ENCODE measurements around the gene LRRC59.
"Not testable (repeated sequence)": the region's sequence is repeated elsewhere in the genome, so short reads cannot be mapped to it uniquely, and the experiment has no call there.

Gene LRRC59

GRCh38 chr17:50424996-50425681 lies 27.8 kb upstream of the LRRC59 start:
- DNase-seq (ENCODE audit: low spot score): no peak

DNA sequence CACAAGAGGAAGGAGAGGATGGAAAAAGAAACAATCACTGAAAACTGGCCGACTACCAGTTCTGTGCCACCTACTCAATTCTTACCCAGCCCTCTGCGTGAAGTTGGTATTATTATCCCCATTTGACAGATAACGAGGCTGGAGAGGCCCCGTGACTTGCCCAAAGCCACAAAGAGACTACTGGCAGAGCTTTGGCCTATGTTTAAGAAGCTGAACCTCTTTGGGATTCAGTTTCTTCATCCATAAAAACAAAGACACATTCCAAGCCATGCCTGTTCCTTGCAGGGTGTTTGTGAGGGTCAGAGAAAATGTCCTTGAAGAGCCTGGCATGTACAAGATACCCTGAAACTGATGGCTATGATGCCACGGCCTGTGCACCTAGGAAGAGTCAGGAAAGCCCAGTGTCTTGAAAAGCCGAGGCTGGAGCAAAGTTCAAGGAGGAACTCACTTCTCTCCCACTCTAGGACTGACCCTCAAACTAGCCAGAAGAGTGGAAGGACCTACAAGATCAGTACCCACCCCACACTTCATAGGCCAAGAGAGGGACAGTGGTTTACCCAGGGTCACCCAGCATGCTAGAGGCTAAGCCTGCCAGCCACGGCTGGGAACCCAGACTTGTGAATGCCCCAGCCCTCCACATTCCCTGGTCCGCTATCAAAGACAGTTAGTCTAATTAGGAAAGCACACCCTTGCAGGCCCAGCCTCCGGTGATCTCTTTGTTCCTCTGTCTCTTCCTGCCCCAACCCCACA lies 27.1 kb upstream of the LRRC59 start:
- no peak for DNase-seq (ENCODE audit: low spot score)

DNA sequence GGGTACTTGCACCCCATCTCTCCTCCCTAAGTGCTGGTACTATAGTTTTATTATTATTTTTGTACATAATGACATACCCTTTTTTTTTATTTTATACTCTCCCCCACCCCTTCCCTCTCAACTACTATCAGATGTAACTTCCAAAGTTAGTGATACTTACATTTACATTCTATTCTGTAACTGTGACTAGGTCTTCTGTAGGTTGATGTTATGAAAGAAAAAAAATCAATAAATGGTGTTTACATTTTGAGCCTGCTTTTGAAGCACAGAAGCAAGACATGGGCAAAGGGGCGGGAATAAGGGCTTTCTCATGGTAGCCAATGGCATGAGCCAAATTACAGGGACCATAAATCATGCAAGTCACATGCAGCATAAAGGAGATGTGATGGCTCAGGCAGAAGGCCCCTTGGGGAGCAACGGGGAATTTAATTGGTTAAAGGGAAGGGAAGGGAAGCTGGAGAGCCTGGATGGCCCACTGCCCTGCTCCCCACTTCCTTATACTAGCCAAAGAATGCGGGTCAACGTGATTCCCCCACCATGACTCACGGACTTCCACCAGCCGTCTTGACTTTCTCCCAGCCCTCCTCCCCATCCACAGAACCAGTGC lies 26.3 kb upstream of the LRRC59 start:
- DNase-seq (ENCODE audit: low spot score): no peak

GRCh38 chr17:50422738-50423137 lies 25.4 kb upstream of the LRRC59 start:
- DNase-seq (ENCODE audit: low spot score): no peak

- no peak for DNase-seq (ENCODE audit: low spot score)
These were observed 24.2 kb upstream of the LRRC59 start for GRCh38 chr17:50421308-50422051.

- DNase-seq (ENCODE audit: low spot score): no peak
These were observed 23.2 kb upstream of the LRRC59 start for GRCh38 chr17:50420419-50421112.

DNA sequence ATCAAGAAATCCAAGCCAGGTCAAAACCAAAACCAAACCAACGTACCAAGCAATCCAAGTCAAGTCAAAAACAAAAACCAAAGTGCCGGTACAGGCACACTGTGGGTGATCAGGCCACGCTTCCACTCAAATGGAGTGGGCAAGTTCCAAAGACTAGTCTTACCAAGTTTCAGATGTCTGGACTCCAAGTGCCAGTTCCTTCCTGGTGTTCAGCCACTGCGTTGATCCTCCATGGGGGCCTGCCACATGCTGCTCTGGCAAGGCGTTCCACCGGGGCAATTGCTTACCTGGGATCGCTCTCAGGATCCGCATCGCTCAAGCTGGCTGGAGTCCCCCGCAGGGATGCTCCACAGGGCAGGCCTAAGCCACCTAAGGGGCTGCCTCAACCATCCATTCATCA lies 22.3 kb upstream of the LRRC59 start:
- DNase-seq (ENCODE audit: low spot score): not testable (repeated sequence)

DNA sequence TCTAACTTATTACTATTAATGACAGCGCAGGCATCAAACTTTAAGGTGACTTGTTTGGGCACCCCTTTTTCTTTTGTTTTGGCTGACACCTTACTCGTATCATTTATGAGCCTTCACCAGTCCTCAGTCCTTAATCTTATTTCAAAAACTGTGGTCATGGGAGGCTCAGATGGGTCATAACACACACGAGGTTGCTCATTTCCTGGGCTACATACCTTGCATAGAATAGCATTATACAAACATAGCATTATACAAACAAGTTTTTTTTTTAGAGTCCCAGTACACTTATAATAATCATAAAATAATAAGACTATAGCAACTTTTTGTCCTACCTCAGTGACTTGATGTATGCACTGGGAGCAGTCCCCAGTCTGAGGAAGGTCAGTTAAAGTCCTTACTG lies 17.5 kb upstream of the LRRC59 start:
- DNase-seq (ENCODE audit: low spot score): no peak

DNA sequence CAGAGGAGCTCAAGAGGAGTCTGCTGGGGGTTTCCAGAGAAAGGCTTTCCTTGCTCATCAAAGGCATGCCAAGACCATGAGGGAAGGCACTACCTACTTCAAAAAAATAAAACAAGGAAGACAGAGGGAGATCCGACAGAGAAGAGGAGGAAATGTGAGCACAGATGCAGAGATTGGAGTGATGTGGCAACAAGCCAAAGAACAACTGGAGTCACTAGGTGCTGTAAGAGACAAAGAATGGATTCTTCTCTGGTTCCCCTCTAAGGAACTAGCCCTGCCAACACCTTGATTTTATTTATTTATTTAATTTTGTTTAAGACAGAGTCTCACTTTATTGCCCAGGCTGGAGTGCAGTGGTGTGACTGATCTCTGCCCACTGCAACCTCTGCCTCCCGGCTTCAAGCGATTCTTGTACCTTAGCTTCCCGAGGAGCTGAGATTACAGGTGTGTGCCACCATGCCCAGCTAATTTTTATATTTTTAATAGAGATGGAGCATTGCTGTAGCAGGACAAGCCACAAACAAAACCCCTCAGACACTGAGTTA lies 14.9 kb upstream of the LRRC59 start:
- no peak for DNase-seq (ENCODE audit: low spot score)

DNA sequence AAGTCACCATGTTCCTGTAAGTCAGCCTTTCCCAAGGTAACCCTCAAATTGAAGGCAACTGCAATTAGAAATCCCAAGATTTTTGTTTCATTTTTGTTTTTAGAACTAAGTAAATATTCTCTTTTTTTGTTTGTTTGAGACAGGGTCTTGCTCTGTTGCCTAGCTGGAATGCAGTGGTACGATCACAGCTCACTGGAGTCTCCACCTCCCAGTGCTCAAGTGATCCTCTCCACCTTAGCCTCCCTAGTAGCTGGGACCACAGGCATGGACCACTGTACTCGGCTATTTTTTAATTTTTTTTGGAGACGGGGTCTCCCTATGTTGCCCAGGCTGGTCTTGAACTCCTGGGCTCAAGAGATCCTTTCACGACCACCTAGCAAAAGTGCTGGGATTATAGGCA lies 10.6 kb upstream of the LRRC59 start:
- DNase-seq (ENCODE audit: low spot score): no peak

DNA sequence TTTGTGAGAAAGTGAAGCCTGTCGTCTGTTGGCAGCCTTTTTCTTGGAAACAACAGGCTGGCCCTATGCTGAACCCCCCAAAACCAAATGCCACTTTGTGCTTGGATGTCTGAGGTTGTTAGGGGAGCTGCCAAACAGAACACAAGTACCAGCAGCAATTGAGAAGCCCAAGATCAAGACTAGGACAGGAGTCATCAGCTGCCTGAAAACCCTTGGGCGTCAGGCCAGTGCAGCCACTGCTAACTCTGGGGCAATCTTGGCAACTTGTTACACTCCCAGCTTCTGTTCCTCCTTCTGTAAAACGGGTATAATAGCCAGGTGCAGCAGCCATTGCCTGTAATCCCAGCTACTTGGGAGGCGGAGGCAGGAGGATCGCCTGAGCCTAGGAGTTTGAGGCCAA lies 9.3 kb upstream of the LRRC59 start:
- DNase-seq (ENCODE audit: low spot score): no peak

GRCh38 chr17:50405351-50405750 lies 8.0 kb upstream of the LRRC59 start:
- not testable (repeated sequence) for DNase-seq (ENCODE audit: low spot score)

GRCh38 chr17:50399591-50399990 lies 2.3 kb upstream of the LRRC59 start:
- not testable (repeated sequence) for DNase-seq (ENCODE audit: low spot score)

GRCh38 chr17:50398672-50399071 lies 1.3 kb upstream of the LRRC59 start:
- not testable (repeated sequence) for DNase-seq (ENCODE audit: low spot score)

DNA sequence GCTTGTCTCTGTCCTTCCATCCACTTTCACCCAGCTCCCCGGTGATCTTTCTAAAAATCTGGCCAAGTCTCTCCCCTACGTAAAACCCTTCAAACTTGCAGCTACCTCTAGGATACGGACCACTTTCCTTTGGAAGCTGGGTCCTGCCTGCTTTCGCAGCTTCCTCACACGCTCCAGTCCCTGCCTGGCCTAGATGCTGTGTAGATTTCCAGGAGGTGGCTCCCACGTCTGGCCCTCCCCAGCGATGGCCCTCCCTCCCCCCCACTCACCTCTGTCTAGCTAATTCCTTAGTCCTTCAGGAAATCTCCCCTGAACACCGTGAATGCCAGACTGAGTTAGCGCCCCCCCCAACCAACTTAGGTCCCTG lies 579 bp upstream of the LRRC59 start:
- DNase-seq (ENCODE audit: low spot score): no peak

DNA sequence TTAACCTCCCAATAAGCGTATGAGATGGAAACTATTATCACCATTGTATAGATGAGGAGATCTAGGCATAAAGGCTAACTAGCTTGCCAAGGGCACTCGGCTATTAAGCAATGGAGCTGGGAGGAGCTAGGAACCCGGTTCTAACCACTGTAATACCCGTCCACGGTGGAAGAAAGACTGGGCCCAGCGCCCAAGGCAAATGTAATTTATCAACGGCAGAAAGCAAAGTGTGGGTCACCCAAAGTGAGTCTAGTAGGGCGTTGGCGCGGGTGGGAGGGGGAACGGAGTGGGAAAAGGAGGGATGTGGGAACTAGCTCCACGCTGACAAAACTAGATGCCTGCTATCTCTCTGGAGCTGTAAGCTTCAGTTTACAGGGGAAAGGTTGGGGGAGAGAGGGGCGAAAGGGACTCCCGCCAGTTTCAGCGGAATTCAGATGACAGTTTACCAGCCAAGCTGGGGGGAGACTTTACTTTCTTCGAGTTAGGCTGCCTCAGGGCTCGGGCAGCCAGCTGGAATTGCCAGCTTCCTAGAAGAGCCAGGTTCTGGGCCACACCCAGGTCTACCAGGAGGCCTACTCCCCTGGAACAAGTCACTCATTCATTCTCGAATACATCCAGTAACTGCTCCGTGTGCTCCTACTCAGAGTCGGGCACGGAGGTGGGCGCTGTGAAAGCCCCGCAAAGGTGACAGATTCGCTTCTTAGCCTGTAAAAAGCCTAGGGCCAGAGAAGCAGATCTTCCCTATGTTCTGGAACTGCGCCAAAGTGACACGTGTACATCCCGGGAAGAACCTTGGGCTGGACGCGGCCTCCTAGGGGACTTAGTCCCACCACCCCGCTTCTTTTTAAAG lies 837 bp downstream of the LRRC59 start:
- DNase-seq (ENCODE audit: low spot score): peak; percentile 2

DNA sequence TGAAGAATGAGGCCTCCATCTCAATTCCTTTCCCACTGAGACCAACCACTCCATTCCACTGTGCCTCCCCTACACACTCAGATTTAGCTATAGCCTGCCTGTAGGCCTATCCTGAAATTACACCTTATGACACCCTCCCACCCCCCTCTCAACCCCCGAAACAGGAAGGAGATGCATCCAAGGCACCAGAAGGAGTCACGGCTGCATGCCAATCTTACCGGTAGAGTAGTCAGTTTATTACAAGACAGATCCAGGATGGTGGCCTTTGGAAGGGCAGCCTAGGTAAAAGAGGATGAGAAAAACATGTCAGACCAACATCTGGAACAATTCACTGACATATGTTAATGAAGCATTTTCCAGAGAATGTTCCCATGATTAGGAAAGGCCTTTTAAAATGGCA lies 2.6 kb downstream of the LRRC59 start:
- no peak for DNase-seq (ENCODE audit: low spot score)

- no peak for DNase-seq (ENCODE audit: low spot score)
These were observed 3.6 kb downstream of the LRRC59 start for GRCh38 chr17:50393700-50394099.

DNA sequence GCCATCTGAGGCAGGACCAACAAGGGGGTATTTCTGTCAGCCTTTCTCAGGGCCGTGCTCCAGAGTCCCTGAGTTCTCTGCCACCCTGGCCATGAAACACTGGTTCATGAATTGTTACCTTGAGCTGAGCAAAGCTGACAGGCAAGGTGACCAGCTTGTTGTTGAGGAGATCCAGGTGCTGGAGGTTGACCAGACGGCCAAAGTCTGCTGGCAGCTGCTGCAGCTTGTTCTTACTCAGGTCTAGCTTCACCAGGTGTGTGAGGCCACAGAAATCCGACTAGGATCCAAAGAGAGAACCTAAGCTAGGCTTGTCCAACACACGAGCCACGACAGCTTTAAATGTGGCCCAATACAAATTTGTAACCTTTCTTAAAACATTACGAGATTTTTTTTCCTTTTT lies 4.7 kb downstream of the LRRC59 start:
- DNase-seq (ENCODE audit: low spot score): no peak

GRCh38 chr17:50389534-50389933 lies 7.8 kb downstream of the LRRC59 start:
- no peak for DNase-seq (ENCODE audit: low spot score)

DNA sequence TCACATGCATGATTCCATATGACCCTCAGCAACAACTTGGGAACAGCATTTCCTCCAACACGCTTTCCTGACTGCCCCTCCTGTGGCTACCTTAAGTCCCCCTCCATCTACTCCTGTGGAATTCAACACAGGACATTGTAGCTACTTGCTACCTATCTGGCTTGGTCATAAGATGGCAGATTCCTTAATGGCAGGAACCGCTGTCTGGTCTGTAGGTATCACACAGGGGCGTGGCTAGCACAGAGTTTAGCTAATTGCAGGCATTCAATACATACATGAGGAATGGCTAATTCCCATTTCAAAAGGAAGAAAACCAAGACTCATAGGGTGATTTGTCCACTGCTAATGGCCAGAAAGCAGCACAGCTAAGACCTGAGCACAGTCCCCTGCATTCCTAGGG lies 8.6 kb downstream of the LRRC59 start:
- no peak for DNase-seq (ENCODE audit: low spot score)
